Activated naive CD4-positive, alpha-beta T cell treated with anti-CD3 and anti-CD28 coated beads for 36 hours (primary cell): ENCODE data around the gene PPP3CA. TPM values are rescaled to one million over a fixed set of nuclear protein-coding genes. Genes with fewer than 3 reads are reported as not detected.
"Not testable (repeated sequence)": the region's sequence is repeated elsewhere in the genome, so short reads cannot be mapped to it uniquely, and the experiment has no call there.

ENCODE experiments used
- CTCF ChIA-PET: fragments of 350-600 bp; sonication (Branson Sonifier 250); formaldehyde crosslinking; loops from one replicate; lab custom pipeline; 2021; ENCODE audit warnings: antibody characterized with exemption; lab: Charles Lee
- DNase-seq: peaks from one replicate; pipeline ENCODE4 v3.0.0-alpha.2; 2020
- H3K27ac Mint-ChIP-seq: one replicate; pipeline ENCODE4 v1.8.0; 2021; ENCODE audit warnings: mild to moderate bottlenecking, mixed read lengths
- H3K27me3 Mint-ChIP-seq: one replicate; pipeline ENCODE4 v1.8.0; 2021; ENCODE audit warnings: low read depth, mixed read lengths
- H3K36me3 Mint-ChIP-seq: one replicate; pipeline ENCODE4 v1.8.0; 2021; ENCODE audit warnings: low read depth, mixed read lengths
- H3K4me1 Mint-ChIP-seq: one replicate; pipeline ENCODE4 v1.8.0; 2021; ENCODE audit warnings: low read depth, mixed read lengths
- H3K4me3 Mint-ChIP-seq: one replicate; pipeline ENCODE4 v1.8.0; 2021; ENCODE audit warnings: mild to moderate bottlenecking, moderate library complexity, mixed read lengths
- H3K9me3 Mint-ChIP-seq: one replicate; pipeline ENCODE4 v1.8.0; 2021; ENCODE audit warnings: mixed read lengths
- intact Hi-C: fragments of 100-400 bp; cut with micrococcal nuclease; formaldehyde crosslinking; loops from one replicate; pipeline ENCODE4 v1.15.1; 2023
- total RNA-seq, 2 experiments: library from RNA; stranded (reverse); gene quantifications; one replicate each; pipeline ENCODE4 v1.2.3, GENCODE V29; 2021

The PPP3CA gene
- total RNA-seq, 2 experiments from 2014 or later: 2.4 to 3.4 TPM

DNA sequence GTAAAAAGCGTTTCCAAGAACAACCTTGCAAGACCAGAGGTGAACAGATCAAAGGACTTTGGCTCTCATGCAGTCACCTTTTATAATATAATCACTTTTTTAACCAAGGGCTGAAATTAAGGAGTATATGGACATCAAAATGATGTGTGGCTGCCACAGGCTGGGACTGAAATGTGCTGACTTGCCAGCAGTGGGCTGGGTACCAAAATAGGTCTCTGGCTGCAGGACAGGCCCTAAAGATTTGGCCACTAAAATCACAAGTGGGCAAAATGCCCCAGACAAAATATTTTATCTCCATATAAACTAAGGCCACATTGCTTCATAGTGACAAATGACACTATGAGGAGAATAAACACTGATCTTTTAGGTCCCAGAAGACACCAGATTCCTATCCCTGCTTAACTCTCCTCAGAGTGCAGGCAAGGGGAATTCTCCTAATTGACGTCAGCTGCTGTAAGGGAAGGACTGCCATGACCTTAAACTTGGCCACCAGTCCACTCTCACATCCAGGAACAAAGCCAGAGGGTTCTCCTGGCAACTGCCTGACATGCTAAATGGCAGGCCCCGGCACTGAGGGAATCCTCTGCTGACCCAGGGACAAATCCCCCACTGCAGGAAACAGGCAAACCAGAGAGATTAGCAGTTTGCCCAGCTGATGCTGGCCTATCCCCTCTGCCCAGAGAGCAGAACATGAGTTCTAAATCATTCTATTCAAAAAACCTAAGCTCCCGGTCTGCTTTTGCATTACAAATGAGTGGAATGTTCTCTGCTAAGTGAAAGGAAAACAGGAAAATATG lies 155.8 kb downstream of the PPP3CA start:
- DNase-seq: no peak
- intact Hi-C loops: no loop called here
- Mint-ChIP-seq H3K27me3 (no peaks in the 10 kb centered on the region), H3K9me3 (no peaks in the 10 kb centered on the region), H3K4me3 (no peak overlapping the region), H3K4me1 (peaks cover 6% of the 10 kb centered on the region), H3K27ac (no peak overlapping the region), H3K36me3 (peaks cover 6% of the 10 kb centered on the region)
- CTCF ChIA-PET: no interaction called here

DNA sequence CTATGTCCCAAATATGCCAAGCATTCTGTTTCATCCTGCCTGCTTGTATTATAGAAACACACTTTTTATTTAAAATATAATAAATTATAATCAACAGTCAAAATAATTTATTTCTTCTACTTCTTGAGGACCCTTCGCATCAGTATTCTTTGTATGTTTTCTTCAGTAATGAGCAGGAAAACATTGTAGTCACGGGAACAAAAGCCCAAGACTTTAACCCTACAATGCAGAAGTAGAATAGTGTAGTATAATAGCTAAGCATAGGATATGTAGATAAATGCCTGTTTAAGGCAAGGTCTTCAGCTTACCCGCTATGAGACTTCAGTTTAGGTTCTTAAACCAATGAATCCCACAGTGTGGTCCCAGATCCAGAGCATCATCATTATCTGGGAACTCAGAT lies 156.6 kb downstream of the PPP3CA start:
- no peak for DNase-seq
- intact Hi-C loops: no loop called here
- Mint-ChIP-seq H3K27ac (no peak overlapping the region), H3K4me3 (no peak overlapping the region), H3K27me3 (no peaks in the 10 kb centered on the region), H3K9me3 (no peaks in the 10 kb centered on the region), H3K4me1 (peaks cover 6% of the 10 kb centered on the region), H3K36me3 (peaks cover 3% of the 10 kb centered on the region)
- CTCF ChIA-PET: no interaction called here

DNA sequence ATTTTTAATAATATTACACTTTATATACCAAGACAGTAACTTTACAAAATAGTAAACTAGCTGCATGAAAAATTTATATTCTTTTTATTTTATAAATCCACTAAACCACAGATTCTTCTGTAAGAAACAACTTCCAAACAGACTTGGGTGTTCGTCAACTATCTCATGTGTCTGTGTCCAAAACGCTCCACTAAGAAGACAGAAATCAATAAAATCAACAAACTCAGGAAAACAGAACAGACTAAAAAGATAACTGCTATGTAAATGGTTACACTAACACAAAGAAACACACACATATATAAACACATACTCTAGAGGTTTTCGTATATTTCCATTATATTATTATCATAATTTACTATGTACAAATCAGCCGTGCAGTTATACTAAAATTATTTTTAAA lies 158.4 kb downstream of the PPP3CA start:
- peaks cover 6% of the 10 kb centered on the region for H3K4me1 Mint-ChIP-seq
- no peak overlapping the region for H3K27ac Mint-ChIP-seq
- no peaks in the 10 kb centered on the region for H3K9me3 Mint-ChIP-seq
- no peaks in the 10 kb centered on the region for H3K27me3 Mint-ChIP-seq
- DNase-seq: no peak
- CTCF ChIA-PET: no interaction called here
- H3K4me3 Mint-ChIP-seq: no peak overlapping the region
- H3K36me3 Mint-ChIP-seq: peaks cover 2% of the 10 kb centered on the region
- intact Hi-C loops: loop anchor here (1.0 kb wide), 3 partner anchors 158 to 541 kb away; partner anchors contain the start of gene PPP3CA

DNA sequence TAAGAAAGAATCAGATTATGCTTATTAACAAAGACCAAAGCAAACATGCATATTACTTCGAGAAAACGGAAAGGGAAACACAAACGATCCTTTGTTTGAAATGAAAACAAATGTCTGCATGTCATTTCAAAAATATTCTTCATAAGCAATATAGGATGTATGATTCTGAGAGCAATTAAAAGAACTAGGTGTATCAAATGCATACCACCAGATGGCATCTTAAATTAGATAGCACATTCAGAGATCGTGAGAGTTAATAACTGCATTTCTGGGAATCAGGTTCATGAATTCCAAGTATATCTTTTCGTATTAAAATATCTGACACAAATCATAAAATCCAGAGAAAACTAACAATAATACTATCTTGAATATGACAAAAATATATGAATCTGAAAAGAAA lies 159.5 kb downstream of the PPP3CA start:
- H3K9me3 Mint-ChIP-seq: no peaks in the 10 kb centered on the region
- H3K27ac Mint-ChIP-seq: no peak overlapping the region
- no peaks in the 10 kb centered on the region for H3K27me3 Mint-ChIP-seq
- H3K4me3 Mint-ChIP-seq: no peak overlapping the region
- H3K36me3 Mint-ChIP-seq: peaks cover 1% of the 10 kb centered on the region
- intact Hi-C loops: loop anchor here (1.0 kb wide), 3 partner anchors 159 to 542 kb away; partner anchors contain the start of gene PPP3CA
- DNase-seq: no peak
- CTCF ChIA-PET: interaction anchor here (0.8 to 2.0 kb wide), 2 partner anchors 13 to 17 kb away, joined by 4 to 10 read pairs; no protein-coding TSS in a partner anchor
- peaks cover 6% of the 10 kb centered on the region for H3K4me1 Mint-ChIP-seq

DNA sequence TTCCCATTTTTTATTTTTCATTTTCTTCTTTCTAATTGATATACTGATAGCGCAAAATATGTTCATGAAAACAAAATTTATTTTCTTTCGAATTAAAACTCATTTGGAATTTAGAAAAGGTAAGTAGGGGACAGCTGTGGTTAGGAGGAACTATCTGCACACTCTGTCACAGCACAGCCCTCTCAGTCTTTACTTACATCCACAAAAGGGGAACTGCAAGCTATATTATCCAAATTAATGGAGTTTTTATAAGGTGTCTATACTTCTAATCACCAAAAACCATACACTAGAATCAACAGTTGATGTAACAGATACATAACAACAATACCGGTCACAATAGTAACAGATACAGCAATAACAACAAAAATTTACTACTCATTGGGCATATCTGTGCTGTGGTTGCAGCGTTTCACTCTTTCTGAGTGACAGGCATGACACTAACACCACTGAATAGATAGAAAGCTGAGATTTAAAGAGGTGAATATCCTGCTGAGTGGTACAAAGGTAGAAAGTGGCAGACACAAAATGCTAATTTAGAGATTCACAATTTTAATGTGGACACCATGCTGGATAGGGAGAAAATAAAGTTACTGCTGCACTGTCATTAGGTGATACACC lies 160.7 kb downstream of the PPP3CA start:
- CTCF ChIA-PET: interaction anchor here (0.6 to 2.0 kb wide), 3 partner anchors 12 to 184 kb away, joined by 3 to 10 read pairs (median 4); no protein-coding TSS in a partner anchor

DNA sequence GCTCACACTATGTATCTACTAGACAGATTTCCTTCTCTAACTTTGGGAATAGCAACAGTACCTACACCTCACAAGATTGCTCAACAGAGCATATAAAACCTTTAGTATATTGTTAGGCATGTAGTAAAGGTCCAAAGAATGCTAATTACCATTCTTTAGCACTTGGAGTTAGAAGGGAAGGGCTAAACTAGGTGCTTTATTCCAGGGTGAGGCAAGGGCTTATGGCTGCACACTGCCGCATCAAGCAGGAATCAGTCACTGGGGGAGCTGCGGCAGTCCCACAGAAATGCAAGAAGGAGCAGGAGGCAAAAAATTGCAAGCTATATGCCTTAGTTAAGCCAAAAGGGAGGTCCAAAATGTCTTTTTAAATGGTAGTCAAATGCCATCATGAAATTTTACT lies 162.7 kb downstream of the PPP3CA start:
- no peak for DNase-seq
- Mint-ChIP-seq H3K4me3 (no peak overlapping the region), H3K4me1 (peaks cover under 1% of the 10 kb centered on the region), H3K36me3 (peaks cover 6% of the 10 kb centered on the region), H3K9me3 (no peaks in the 10 kb centered on the region), H3K27me3 (no peaks in the 10 kb centered on the region), H3K27ac (no peak overlapping the region)
- intact Hi-C loops: no loop called here
- CTCF ChIA-PET: interaction anchor here (0.6 kb wide), 1 partner anchor 1050 kb away, joined by 5 read pairs; no protein-coding TSS in a partner anchor

More for the DNA sequence above, 160.7 kb downstream of the PPP3CA start:
- Mint-ChIP-seq H3K4me3 (no peak overlapping the region), H3K36me3 (peaks cover 6% of the 10 kb centered on the region), H3K9me3 (no peaks in the 10 kb centered on the region), H3K27me3 (no peaks in the 10 kb centered on the region), H3K4me1 (peaks cover 2% of the 10 kb centered on the region), H3K27ac (no peak overlapping the region)
- intact Hi-C loops: no loop called here
- DNase-seq: no peak

DNA sequence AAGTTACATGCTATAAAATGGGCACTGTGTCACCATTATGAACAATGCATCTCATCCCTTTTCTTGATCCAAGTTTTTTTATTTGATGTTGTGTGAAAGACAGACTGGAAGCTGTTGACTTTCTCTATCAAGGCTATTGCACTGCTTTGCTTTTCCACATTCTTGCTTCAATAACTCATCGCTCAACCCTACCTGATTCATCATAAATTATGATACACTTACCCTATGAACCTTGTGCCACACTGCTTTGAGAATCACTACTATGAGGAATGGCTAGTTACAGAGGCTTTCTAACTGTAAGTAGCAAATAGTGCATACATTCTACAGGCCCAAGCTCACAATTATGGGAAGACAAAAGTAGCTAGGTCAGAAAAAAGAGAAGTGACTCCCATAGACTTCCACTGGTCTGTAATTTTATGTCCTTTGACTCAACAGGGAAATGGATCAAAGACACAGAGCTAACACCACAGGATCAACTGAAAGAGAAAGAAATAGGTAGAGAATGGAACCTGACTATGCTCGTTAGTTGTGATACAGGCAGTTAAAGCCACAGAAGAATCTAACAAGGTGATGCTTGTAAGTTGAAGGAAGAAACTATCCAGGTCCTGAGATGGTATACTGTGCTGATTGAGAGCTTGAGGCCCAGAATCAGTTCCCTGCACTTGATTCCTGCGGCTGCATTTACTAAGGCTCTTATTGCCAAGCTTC lies 163.5 kb downstream of the PPP3CA start:
- Mint-ChIP-seq H3K36me3 (peaks cover 6% of the 10 kb centered on the region), H3K9me3 (no peaks in the 10 kb centered on the region), H3K4me3 (no peak overlapping the region), H3K4me1 (no peaks in the 10 kb centered on the region), H3K27me3 (no peaks in the 10 kb centered on the region), H3K27ac (no peak overlapping the region)
- intact Hi-C loops: no loop called here
- no peak for DNase-seq
- CTCF ChIA-PET: interaction anchor here (0.6 to 1.0 kb wide), 2 partner anchors 9 to 1051 kb away, joined by 3 to 5 read pairs; no protein-coding TSS in a partner anchor

DNA sequence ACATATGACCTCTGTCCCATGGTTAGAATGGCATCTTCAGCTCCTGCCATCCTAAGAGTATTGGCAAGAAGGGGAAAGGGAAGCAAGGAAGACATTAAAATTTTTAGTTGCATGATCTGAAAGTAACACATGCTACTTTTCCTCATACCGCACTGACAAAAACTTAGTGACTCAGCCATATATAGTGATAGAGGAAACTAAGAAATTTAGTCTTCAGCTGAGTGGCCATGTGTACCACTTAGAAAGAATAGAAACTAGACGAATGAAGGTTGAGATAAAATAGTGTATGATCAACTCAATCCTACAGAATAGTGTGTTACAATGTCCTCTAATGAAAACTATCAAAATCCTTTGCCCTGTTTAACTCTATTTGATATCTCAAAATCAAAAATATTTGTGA lies 164.1 kb downstream of the PPP3CA start:
- Mint-ChIP-seq H3K9me3 (no peaks in the 10 kb centered on the region), H3K4me3 (no peak overlapping the region), H3K27ac (no peak overlapping the region), H3K27me3 (no peaks in the 10 kb centered on the region), H3K36me3 (peaks cover 6% of the 10 kb centered on the region), H3K4me1 (no peaks in the 10 kb centered on the region)
- intact Hi-C loops: no loop called here
- CTCF ChIA-PET: interaction anchor here (1.0 kb wide), 1 partner anchor 8 kb away, joined by 3 read pairs; no protein-coding TSS in a partner anchor
- no peak for DNase-seq

DNA sequence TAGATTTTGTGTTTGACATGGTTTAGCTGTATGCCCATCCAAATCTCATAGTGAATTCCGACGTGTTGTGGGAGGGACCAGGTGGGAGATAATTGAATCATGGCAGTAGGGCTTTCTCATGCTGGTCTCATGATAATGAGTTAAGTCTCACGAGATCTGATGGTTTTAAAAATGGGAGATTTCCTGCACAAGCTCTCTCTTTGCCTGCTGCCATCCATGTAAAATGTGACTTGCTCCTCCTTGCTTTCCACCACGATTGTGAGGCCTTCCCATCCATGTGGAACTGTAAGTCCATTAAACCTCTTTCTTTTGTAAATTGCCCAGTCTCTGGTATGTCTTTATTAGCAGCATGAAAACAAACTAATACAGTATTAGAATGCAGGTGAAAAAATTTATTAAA lies 164.6 kb downstream of the PPP3CA start:
- H3K4me1 Mint-ChIP-seq, CTCF ChIA-PET, H3K9me3 Mint-ChIP-seq, H3K27ac Mint-ChIP-seq, H3K4me3 Mint-ChIP-seq, H3K27me3 Mint-ChIP-seq, intact Hi-C loops, H3K36me3 Mint-ChIP-seq, DNase-seq: not testable (repeated sequence)

DNA sequence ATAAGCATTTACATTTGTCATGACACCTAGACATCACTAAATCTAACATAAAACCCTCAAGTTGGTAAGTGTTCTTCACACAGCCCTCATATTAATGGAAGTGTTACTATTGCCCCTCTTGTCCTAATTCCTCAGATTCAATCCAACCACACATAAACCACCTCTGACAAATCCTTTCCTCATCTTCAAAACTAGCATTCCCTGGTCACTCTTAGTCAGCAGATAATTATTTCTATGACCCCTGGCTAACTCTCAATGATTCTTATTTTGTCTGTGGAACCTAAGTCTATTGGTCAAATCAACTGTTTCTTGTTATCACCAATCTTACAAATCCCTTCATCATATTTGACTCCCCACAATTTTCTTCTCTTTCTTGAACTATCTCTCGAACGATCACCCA lies 168.6 kb downstream of the PPP3CA start:
- no peaks in the 10 kb centered on the region for H3K27me3 Mint-ChIP-seq
- peaks cover 12% of the 10 kb centered on the region for H3K4me1 Mint-ChIP-seq
- H3K36me3 Mint-ChIP-seq: peaks cover 6% of the 10 kb centered on the region
- CTCF ChIA-PET: no interaction called here
- DNase-seq: no peak
- intact Hi-C loops: loop anchor here (5.0 to 10.0 kb wide), 2 partner anchors 236 to 1096 kb away; no protein-coding TSS in a partner anchor
- no peak overlapping the region for H3K4me3 Mint-ChIP-seq
- H3K9me3 Mint-ChIP-seq: no peaks in the 10 kb centered on the region
- no peak overlapping the region for H3K27ac Mint-ChIP-seq

DNA sequence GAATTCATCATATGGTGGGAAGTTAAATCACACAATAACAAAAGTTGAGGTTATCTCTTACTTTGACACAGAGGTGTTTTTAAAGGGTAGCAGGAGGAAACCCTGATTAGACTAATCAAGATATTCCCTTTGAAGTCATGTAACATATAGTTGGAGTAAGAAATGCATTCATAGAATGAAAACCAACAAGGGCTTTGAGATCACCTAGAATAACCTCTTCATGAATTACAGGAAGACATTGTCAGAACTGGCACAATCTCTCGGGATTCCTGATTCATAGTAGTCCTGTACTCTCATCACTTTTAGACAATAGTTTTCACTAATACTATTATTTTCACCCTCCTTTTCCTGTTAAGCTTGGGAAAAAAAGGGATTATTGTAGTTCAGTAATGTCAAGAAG lies 170.2 kb downstream of the PPP3CA start:
- DNase-seq: no peak
- no peak overlapping the region for H3K27ac Mint-ChIP-seq
- H3K4me3 Mint-ChIP-seq: no peak overlapping the region
- CTCF ChIA-PET: interaction anchor here (1.1 kb wide), 1 partner anchor 9 kb away, joined by 3 read pairs; no protein-coding TSS in a partner anchor
- H3K4me1 Mint-ChIP-seq: peaks cover 16% of the 10 kb centered on the region
- H3K36me3 Mint-ChIP-seq: no peaks in the 10 kb centered on the region
- no peaks in the 10 kb centered on the region for H3K27me3 Mint-ChIP-seq
- no peaks in the 10 kb centered on the region for H3K9me3 Mint-ChIP-seq
- intact Hi-C loops: loop anchor here (5.0 to 10.0 kb wide), 2 partner anchors 238 to 1095 kb away; no protein-coding TSS in a partner anchor
